GM12878 (cell line): ENCODE measurements around the gene ITGA7. TPM values are rescaled to one million over a fixed set of nuclear protein-coding genes. Genes with fewer than 3 reads are reported as not detected.

Source experiments
- ATAC-seq: fragments of 200-7000 bp; cut with Tn5 transposase; 3 replicates; pipeline ENCODE4 v1.9.1; 2020; ENCODE audit warnings: mild to moderate bottlenecking, moderate library complexity
- BruUV-seq: library from RNA; stranded (reverse); fragments of 400-500 nt; replicated peaks from 2 replicates; lab custom pipeline; 2021; lab: Mats Ljungman, UMichigan
- CTCF ChIA-PET: fragments of 300-600 bp; sonication (Branson Sonifier 250); formaldehyde crosslinking; extraction: SDS; loops from one replicate; lab custom pipeline; 2021; ENCODE audit warnings: inconsistent platforms; lab: Yijun Ruan, JAX
- POLR2A ChIA-PET: fragments of 350-600 bp; formaldehyde crosslinking; extraction: SDS; loops from one replicate; lab custom pipeline; 2021; ENCODE audit warnings: inconsistent platforms; lab: Charles Lee
- RAD21 ChIA-PET: fragments of 300-600 bp; sonication (Branson Sonifier 250); formaldehyde crosslinking; loops from one replicate; lab custom pipeline; 2023; ENCODE audit warnings: antibody characterized with exemption; ENCODE audit not compliant: unreplicated experiment; lab: Charles Lee
- SMC1A ChIA-PET: fragments of 300-600 bp; sonication (Branson Sonifier 250); formaldehyde crosslinking; loops from one replicate; lab custom pipeline; 2023; ENCODE audit not compliant: unreplicated experiment, uncharacterized antibody; lab: Charles Lee
- DNase-seq: peaks from one replicate; pipeline ENCODE4 v3.0.0-alpha.2; 2011; ENCODE audit warnings: low read depth, low spot score
- FAIRE-seq: peaks from 3 replicates; lab custom pipeline; 2011; peaks lifted over from hg19 to GRCh38; lab: Jason Lieb, UNC
- H2AFZ ChIP-seq: 2 replicates; pipeline ENCODE4 v1.6.0; 2011; ENCODE audit warnings: low read depth, low read length, control low read depth; ENCODE audit not compliant: control insufficient read depth
- H3K27ac ChIP-seq: 2 replicates; pipeline ENCODE4 v1.5.1; 2011; ENCODE audit warnings: control low read depth; ENCODE audit not compliant: control insufficient read depth, insufficient read depth
- H3K27me3 ChIP-seq, 2 experiments: replicated peaks in 1 of 2; 2 replicates each; pipeline versions ENCODE4 v1.6.0 to v1.6.1; 2011; ENCODE audit warnings: low read length in 1 of 2; ENCODE audit not compliant: control insufficient read depth in 2 of 2, insufficient read depth in 2 of 2
- H3K36me3 ChIP-seq, 2 experiments: 2 replicates each; pipeline ENCODE4 v1.5.1; 2011; ENCODE audit warnings: low read length in 1 of 2; ENCODE audit not compliant: control insufficient read depth in 2 of 2, insufficient read depth in 2 of 2
- H3K4me1 ChIP-seq: 2 replicates; pipeline ENCODE4 v1.6.1; 2011; ENCODE audit warnings: mild to moderate bottlenecking, low read length, moderate library complexity, mixed read lengths; ENCODE audit not compliant: control insufficient read depth, insufficient read depth
- H3K4me2 ChIP-seq: 2 replicates; pipeline ENCODE4 v1.6.0; 2011; ENCODE audit warnings: control low read depth; ENCODE audit not compliant: control insufficient read depth, insufficient read depth
- H3K4me3 ChIP-seq: fragments of 200-600 bp; sonication (generic); 2 replicates; pipeline ENCODE4 v1.5.1; 2016
- H3K79me2 ChIP-seq: 2 replicates; pipeline ENCODE4 v1.6.0; 2011; ENCODE audit warnings: low read length; ENCODE audit not compliant: control insufficient read depth, insufficient read depth
- H3K9ac ChIP-seq: 2 replicates; pipeline ENCODE4 v1.8.0; 2011; ENCODE audit warnings: low read length, control low read depth, mixed read lengths; ENCODE audit not compliant: control insufficient read depth, insufficient read depth
- H3K9me3 ChIP-seq: replicated peaks from 3 replicates; pipeline ENCODE4 v1.5.1; 2011; ENCODE audit warnings: mild to moderate bottlenecking, low read length; ENCODE audit not compliant: control insufficient read depth, insufficient read depth
- H4K20me1 ChIP-seq: 2 replicates; pipeline ENCODE4 v1.6.0; 2011; ENCODE audit not compliant: control insufficient read depth, insufficient read depth
- BACH1 ChIP-seq: fragments of 450-650 bp; IDR thresholded peaks from 2 replicates; pipeline ENCODE4 v1.6.1; 2017; ENCODE audit warnings: mild to moderate bottlenecking, borderline replicate concordance
- CHD4 ChIP-seq: fragments of 200-600 bp; sonication (generic); IDR thresholded peaks from 2 replicates; pipeline ENCODE4 v1.6.1; 2016; ENCODE audit warnings: mild to moderate bottlenecking
- EP300 ChIP-seq, 2 experiments: fragments of 150-350 bp in 1 of 2; IDR thresholded peaks; 2 replicates each; pipeline ENCODE4 v1.6.1; 2011 to 2012; ENCODE audit warnings: low read depth in 2 of 2, low read length in 2 of 2, borderline replicate concordance in 1 of 2, improper control_type of control experiment in 1 of 2, inconsistent platforms in 1 of 2; ENCODE audit not compliant: control insufficient read depth in 1 of 2
- ESRRA ChIP-seq: IDR thresholded peaks from 2 replicates; pipeline ENCODE4 v1.6.1; 2012; ENCODE audit warnings: mild to moderate bottlenecking, low read length, improper control_type of control experiment
- KLF5 ChIP-seq: fragments of 450-650 bp; IDR thresholded peaks from 2 replicates; pipeline ENCODE4 v1.6.1; 2014; ENCODE audit warnings: mild to moderate bottlenecking; ENCODE audit not compliant: partially characterized antibody
- MXI1 ChIP-seq: fragments of 150-350 bp; IDR thresholded peaks from 2 replicates; pipeline ENCODE4 v1.6.1; 2011; ENCODE audit warnings: low read depth, mild to moderate bottlenecking, inconsistent platforms, low read length, improper control_type of control experiment
- RUNX3 ChIP-seq: IDR thresholded peaks from 2 replicates; pipeline ENCODE4 v1.6.1; 2012; ENCODE audit warnings: low read length, inconsistent platforms
- SPI1 ChIP-seq: IDR thresholded peaks from 2 replicates; pipeline ENCODE4 v1.6.1; 2011; ENCODE audit warnings: low read depth, mild to moderate bottlenecking, low read length, moderate library complexity, borderline replicate concordance; ENCODE audit not compliant: insufficient read depth
- WGBS: methylation state at CpG from one replicate; pipeline ENCODE4 v1.1.6; 2016; ENCODE audit warnings: low lambda C conversion rate; ENCODE audit not compliant: insufficient replicate concordance, insufficient coverage; ENCODE audit errors: missing lambda C conversion rate; 5-methylcytosine and 5-hydroxymethylcytosine counted together
- in situ Hi-C: fragments of 300-500 bp; cut with MboI; formaldehyde crosslinking; loops from 9 replicates; pipeline ENCODE4 v1.14.3; 2018; ENCODE audit warnings: mixed read lengths
- intact Hi-C: fragments of 100-400 bp; cut with micrococcal nuclease; formaldehyde crosslinking; loops from one replicate; pipeline ENCODE4 v1.14.2; 2022; ENCODE audit not compliant: unreplicated experiment
- polyA plus RNA-seq, 11 experiments: library from polyadenylated mRNA; depleted of rRNA in 4 of 11; unstranded in 6 of 11; stranded (reverse) in 5 of 11; fragments of >200 nt; fragmentation: Nextera tagmentation in 4 of 11; fragmentation: Illumina TruSeq in 1 of 11; extraction: Ambion mirVana in 4 of 11; extraction: Trizol in 1 of 11; gene quantifications; 1 replicate in 1 of 11; 2 replicates in 10 of 11; pipeline versions ENCODE4 v1.2.1 to v1.2.3, GENCODE V29; 2011 to 2016; ENCODE audit warnings: inconsistent platforms in 2 of 11, missing spikeins in 2 of 11, low read depth in 1 of 11
- total RNA-seq, 4 experiments: library from RNA; depleted of rRNA in 3 of 4; stranded (reverse); fragments of >200 nt in 3 of 4; fragmentation: Illumina TruSeq in 1 of 4; extraction: Trizol in 1 of 4; gene quantifications; 2 replicates each; pipeline versions ENCODE4 v1.2.1 to v1.2.3, GENCODE V29; 2013 to 2021
- TF ChIP-seq, protein P1 (sequence below): fragments of 450-650 bp; IDR thresholded peaks from 2 replicates; pipeline ENCODE4 v1.6.1; 2017; ENCODE audit warnings: mild to moderate bottlenecking, moderate library complexity
- TF ChIP-seq, protein P2 (sequence below): fragments of 450-650 bp; IDR thresholded peaks from 2 replicates; pipeline ENCODE4 v1.6.1; 2017; ENCODE audit warnings: mild to moderate bottlenecking, low read depth, inconsistent platforms; ENCODE audit not compliant: poor library complexity, severe bottlenecking
- TF ChIP-seq, protein P3 (sequence below): fragments of 450-650 bp; IDR thresholded peaks from 2 replicates; pipeline ENCODE4 v1.6.1; 2016; ENCODE audit warnings: mild to moderate bottlenecking

The ITGA7 gene
- total and polyA plus RNA-seq, 10 of the 15 experiments (the other 5 are each of a cell fraction or from before 2014, with no cell fraction given) = 0.18 to 5.1 (median 1.5) TPM

DNA sequence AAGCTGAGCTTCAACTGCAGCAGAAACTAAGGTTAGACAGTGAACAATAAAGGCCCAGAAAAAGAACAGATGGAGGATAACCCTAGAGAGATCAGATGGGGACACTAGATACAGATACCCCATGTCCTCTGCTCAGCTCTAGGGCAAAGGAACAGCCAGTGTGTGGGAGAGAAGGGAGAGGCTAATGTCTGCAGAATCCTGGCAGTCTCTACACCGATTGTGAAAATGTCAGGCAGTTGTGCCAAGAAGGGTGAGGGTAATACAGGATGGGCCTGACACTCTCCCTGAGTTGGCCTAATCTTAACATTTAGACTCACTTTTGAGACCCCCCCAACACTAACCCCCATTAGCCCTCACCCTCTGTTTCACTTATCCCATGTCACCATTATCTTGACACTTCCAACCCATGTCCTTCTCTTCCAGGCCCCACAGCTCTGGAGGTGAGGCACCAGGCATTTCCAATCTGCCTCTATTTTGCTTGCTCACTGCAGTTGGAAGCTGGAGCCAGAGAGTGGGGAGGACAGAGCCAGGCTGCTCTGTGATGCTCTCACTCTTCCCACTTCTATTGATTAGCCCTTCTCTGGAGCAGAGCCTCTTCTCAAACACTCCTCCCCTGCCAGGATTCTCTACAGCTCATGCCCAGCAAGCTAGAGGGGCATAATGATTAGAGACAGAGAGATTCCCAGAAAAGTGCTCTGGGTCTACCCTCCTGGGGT is 5.2 kb upstream of the ITGA7 start:
- Histone ChIP-seq H3K36me3 (no peaks in the 10 kb centered on the region), H3K4me1 (peaks cover 14% of the 10 kb centered on the region), H3K9me3 (no peaks in the 10 kb centered on the region), H3K79me2 (peaks cover 13% of the 10 kb centered on the region), H3K4me2 (no peak overlapping the region), H2AFZ (no peak overlapping the region), H3K9ac (no peak overlapping the region), H4K20me1 (no peaks in the 10 kb centered on the region), H3K27me3 (peaks cover 0 to 2% of the 10 kb centered on the region in 2 experiments; a peak in 2 of 4 replicates), H3K27ac (no peak overlapping the region), H3K4me3 (no peak overlapping the region)
- in situ Hi-C loops (no loop called here), intact Hi-C loops (no loop called here)
- FAIRE-seq (no peak), DNase-seq (no peak), ATAC-seq (no peak)
- ChIA-PET RAD21 (interaction anchor here (0.7 to 1.5 kb wide), 2 partner anchors 17 to 40 kb away, joined by 3 read pairs; no protein-coding TSS in a partner anchor), POLR2A (interaction anchor here (1.1 kb wide), 1 partner anchor 56 kb away, joined by 3 read pairs; no protein-coding TSS in a partner anchor), CTCF (interaction anchor here (0.6 to 2.9 kb wide), 2 partner anchors 9 to 1522 kb away, joined by 4 to 11 read pairs; no protein-coding TSS in a partner anchor), SMC1A (interaction anchor here (1.1 kb wide), 1 partner anchor 17 kb away, joined by 4 read pairs; no protein-coding TSS in a partner anchor)
- TF ChIP-seq, protein P1, sequence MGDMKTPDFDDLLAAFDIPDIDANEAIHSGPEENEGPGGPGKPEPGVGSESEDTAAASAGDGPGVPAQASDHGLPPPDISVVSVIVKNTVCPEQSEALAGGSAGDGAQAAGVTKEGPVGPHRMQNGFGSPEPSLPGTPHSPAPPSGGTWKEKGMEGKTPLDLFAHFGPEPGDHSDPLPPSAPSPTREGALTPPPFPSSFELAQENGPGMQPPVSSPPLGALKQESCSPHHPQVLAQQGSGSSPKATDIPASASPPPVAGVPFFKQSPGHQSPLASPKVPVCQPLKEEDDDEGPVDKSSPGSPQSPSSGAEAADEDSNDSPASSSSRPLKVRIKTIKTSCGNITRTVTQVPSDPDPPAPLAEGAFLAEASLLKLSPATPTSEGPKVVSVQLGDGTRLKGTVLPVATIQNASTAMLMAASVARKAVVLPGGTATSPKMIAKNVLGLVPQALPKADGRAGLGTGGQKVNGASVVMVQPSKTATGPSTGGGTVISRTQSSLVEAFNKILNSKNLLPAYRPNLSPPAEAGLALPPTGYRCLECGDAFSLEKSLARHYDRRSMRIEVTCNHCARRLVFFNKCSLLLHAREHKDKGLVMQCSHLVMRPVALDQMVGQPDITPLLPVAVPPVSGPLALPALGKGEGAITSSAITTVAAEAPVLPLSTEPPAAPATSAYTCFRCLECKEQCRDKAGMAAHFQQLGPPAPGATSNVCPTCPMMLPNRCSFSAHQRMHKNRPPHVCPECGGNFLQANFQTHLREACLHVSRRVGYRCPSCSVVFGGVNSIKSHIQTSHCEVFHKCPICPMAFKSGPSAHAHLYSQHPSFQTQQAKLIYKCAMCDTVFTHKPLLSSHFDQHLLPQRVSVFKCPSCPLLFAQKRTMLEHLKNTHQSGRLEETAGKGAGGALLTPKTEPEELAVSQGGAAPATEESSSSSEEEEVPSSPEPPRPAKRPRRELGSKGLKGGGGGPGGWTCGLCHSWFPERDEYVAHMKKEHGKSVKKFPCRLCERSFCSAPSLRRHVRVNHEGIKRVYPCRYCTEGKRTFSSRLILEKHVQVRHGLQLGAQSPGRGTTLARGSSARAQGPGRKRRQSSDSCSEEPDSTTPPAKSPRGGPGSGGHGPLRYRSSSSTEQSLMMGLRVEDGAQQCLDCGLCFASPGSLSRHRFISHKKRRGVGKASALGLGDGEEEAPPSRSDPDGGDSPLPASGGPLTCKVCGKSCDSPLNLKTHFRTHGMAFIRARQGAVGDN = no peak
- TF ChIP-seq SPI1 (no peak), KLF5 (no peak), BACH1 (no peak), EP300 (IDR thresholded peaks at IDR 0.05; ENCODE audit: borderline replicate concordance in 1 of 2, control insufficient read depth in 1 of 2, low read depth in 2 of 2, low read length in 2 of 2) (no peak), RUNX3 (no peak), CHD4 (no peak), MXI1 (no peak), ESRRA (no peak)
- TF ChIP-seq, protein P2, sequence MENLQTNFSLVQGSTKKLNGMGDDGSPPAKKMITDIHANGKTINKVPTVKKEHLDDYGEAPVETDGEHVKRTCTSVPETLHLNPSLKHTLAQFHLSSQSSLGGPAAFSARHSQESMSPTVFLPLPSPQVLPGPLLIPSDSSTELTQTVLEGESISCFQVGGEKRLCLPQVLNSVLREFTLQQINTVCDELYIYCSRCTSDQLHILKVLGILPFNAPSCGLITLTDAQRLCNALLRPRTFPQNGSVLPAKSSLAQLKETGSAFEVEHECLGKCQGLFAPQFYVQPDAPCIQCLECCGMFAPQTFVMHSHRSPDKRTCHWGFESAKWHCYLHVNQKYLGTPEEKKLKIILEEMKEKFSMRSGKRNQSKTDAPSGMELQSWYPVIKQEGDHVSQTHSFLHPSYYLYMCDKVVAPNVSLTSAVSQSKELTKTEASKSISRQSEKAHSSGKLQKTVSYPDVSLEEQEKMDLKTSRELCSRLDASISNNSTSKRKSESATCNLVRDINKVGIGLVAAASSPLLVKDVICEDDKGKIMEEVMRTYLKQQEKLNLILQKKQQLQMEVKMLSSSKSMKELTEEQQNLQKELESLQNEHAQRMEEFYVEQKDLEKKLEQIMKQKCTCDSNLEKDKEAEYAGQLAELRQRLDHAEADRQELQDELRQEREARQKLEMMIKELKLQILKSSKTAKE = no peak
- TF ChIP-seq, protein P3, sequence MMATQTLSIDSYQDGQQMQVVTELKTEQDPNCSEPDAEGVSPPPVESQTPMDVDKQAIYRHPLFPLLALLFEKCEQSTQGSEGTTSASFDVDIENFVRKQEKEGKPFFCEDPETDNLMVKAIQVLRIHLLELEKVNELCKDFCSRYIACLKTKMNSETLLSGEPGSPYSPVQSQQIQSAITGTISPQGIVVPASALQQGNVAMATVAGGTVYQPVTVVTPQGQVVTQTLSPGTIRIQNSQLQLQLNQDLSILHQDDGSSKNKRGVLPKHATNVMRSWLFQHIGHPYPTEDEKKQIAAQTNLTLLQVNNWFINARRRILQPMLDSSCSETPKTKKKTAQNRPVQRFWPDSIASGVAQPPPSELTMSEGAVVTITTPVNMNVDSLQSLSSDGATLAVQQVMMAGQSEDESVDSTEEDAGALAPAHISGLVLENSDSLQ = no peak
- 0% methylated on average over 1 of the region's 1 CpG for WGBS
- BruUV-seq = no TSS peak
